Subcutaneous adipose tissue (tissue), 4 donors: Measurements from ENCODE around the gene CDON. TPM values are rescaled to one million over a fixed set of nuclear protein-coding genes. Genes with fewer than 3 reads are reported as not detected.

Source experiments
- CTCF ChIP-seq: fragments of 450-650 bp; IDR thresholded peaks from one replicate; pipeline ENCODE4 v1.5.1; 2016; ENCODE audit warnings: low read depth, mild to moderate bottlenecking, control low read depth, antibody characterized with exemption, moderate library complexity
- total RNA-seq, 4 donors: library from RNA; depleted of rRNA; stranded (reverse); fragments of >200 nt; gene quantifications; one replicate each; pipeline ENCODE4 v1.1.0, GENCODE V29; 2016

The CDON gene
- total RNA-seq, 4 donors from 2014 or later: 16.7 to 30.0 (median 20.3) TPM

- no peak for TF ChIP-seq CTCF
Measured at GRCh38 chr11:126082251-126083109, 19.8 kb upstream of the CDON start.

- TF ChIP-seq CTCF: no peak
Measured at GRCh38 chr11:126081915-126082250, 19.2 kb upstream of the CDON start.

- no peak for TF ChIP-seq CTCF
Measured at GRCh38 chr11:126080161-126080941, 17.7 kb upstream of the CDON start.

- no peak for TF ChIP-seq CTCF
Measured at GRCh38 chr11:126079621-126080124, 17.0 kb upstream of the CDON start.

GRCh38 chr11:126076641-126077040 lies 14.0 kb upstream of the CDON start:
- TF ChIP-seq CTCF: no peak

GRCh38 chr11:126072801-126073594 lies 10.3 kb upstream of the CDON start:
- TF ChIP-seq CTCF: no peak
